HepG2 (cell line): Measurements from ENCODE around the gene TEKTIP1.
"Not testable (repeated sequence)": the region's sequence is repeated elsewhere in the genome, so short reads cannot be mapped to it uniquely, and the experiment has no call there.

Experiments
- HES4 ChIP-seq: sonication (generic); formaldehyde crosslinking; IDR thresholded peaks from 2 replicates; pipeline ENCODE4 v1.9.0; 2021; ENCODE audit warnings: mild to moderate bottlenecking, missing genetic modification reagents, borderline replicate concordance
- NCOA1 ChIP-seq: sonication (generic); formaldehyde crosslinking; IDR thresholded peaks from 2 replicates; pipeline ENCODE4 v1.9.0; 2021; ENCODE audit warnings: missing genetic modification reagents
- NFIC ChIP-seq: IDR thresholded peaks from 2 replicates; pipeline ENCODE4 v1.6.1; 2012; ENCODE audit warnings: mild to moderate bottlenecking, low read length, inconsistent platforms
- PREB ChIP-seq: sonication (generic); formaldehyde crosslinking; IDR thresholded peaks from 2 replicates; pipeline ENCODE4 v1.4.0; 2020; ENCODE audit warnings: missing genetic modification reagents
- SSRP1 ChIP-seq: IDR thresholded peaks from 2 replicates; pipeline ENCODE4 v1.6.1; 2016; ENCODE audit warnings: control low read depth
- ZBTB8A ChIP-seq: sonication (generic); formaldehyde crosslinking; IDR thresholded peaks from 2 replicates; pipeline ENCODE4 v1.4.0; 2020; ENCODE audit warnings: mild to moderate bottlenecking, low read depth, missing genetic modification reagents, borderline replicate concordance

- not testable (repeated sequence) for TF ChIP-seq HES4; NFIC; NCOA1; ZBTB8A (CRISPR knock-in tag); SSRP1 (CRISPR knock-in tag); PREB
Observed at GRCh38 chr19:3570042-3570441, 31.1 kb downstream of the TEKTIP1 start.
